GM21576 (cell line): ENCODE results near the gene MEOX2.

Experiments
- ATAC-seq: cut with Tn5 transposase; IDR thresholded peaks from one replicate; pipeline ENCODE4 v1.9.1; 2021; ENCODE audit warnings: mild to moderate bottlenecking, moderate library complexity; ENCODE audit not compliant: unreplicated experiment

The MEOX2 gene

DNA sequence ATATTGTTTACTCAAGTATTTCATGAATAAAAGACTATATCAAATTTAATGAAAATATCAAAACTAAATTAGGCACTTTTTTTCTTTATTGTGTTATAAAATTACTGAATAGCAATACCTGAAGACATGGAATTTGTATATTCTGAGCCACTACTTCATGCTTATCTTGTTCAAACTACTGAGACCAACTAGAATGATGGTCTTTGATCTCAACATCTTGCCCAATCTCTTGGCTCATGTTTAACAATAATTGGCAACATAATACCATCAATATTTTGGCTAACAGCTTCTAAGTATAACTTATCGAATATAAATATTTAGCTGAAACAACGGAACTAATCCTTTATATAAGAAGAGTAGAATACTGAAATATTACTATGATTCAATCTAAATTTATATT is 68.2 kb downstream of the MEOX2 start:
- no peak for ATAC-seq

- ATAC-seq = no peak
Observed at GRCh38 chr7:15612205-15612604, 74.3 kb downstream of the MEOX2 start.

DNA sequence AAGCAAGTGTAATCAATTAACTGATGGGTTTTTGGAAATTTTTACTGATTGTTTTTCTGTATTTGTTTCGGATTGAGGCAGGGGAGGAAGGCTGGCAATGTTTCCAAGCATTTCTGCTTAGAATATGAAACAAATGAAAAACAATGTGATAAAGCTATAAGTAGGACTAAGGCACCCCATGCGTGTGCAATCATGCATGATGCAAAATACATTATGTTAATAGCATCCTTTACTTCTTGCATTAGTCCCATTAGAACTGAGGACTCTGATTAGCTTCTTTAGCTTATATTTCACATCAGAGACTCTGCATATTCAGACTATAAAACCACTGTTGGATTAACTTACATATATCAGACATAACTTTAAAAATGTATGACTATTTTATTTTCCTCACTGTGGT is 76.0 kb downstream of the MEOX2 start:
- no peak for ATAC-seq

- no peak for ATAC-seq
Observed at GRCh38 chr7:15609287-15609686, 77.2 kb downstream of the MEOX2 start.

- ATAC-seq = no peak
Observed at GRCh38 chr7:15607529-15608210, 78.8 kb downstream of the MEOX2 start.

GRCh38 chr7:15606561-15606960 is 79.9 kb downstream of the MEOX2 start:
- no peak for ATAC-seq

DNA sequence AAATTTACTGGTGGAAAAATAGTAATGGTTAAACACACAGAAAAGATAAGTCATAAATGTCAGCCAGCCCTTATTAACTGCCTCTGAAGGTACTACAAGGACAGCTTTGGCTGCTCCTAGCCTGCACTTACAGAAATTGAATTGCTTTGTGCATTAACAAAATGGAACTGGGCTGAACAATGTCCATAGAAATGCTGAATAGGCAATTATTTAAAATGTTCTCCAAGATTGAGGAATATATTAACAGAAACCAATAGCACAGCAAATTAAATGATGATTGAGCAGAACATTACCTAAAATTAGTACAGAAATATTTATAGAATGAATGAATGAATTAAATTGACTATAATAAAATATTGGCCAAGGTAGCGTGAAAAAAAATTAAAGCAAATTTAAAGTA is 82.3 kb downstream of the MEOX2 start:
- no peak for ATAC-seq

DNA sequence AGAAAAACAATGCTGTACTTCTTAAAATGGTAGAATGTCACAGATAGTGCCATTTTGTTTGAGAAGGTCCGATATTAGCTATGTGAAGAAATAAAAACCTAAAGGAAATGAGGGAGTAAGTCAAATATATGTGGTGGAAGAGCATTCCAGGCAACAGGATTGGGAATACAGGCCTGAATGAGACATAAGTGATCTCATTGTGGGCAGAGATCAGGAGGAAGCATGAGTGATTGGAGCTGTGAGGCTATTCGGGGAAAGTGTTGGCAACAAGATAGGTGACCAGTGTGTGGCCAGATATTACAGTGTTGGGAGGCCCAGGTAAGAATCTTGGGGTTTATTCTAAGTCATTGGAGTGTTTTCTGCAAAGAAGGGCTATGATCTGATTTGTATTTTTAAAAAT is 83.4 kb downstream of the MEOX2 start:
- ATAC-seq = no peak

DNA sequence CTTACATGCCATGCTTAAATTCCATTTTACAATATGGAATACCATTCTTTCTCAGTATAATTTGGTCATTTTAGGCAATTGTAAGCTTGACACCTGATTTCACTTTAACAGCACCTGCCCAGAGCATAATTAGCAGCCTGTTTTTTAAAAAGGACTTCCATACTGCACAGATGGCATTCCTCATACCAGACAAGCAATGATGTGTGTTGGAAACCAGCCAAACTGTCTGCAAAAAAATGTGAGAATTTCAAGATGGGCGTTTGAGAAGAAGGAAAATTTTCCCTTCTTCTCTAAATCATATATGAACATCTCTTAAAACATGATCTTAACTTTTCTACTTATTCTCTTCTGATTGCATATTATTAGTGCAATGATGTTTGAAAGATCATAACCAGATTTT is 84.2 kb downstream of the MEOX2 start:
- ATAC-seq = no peak

GRCh38 chr7:15601175-15601574 is 85.3 kb downstream of the MEOX2 start:
- no peak for ATAC-seq

DNA sequence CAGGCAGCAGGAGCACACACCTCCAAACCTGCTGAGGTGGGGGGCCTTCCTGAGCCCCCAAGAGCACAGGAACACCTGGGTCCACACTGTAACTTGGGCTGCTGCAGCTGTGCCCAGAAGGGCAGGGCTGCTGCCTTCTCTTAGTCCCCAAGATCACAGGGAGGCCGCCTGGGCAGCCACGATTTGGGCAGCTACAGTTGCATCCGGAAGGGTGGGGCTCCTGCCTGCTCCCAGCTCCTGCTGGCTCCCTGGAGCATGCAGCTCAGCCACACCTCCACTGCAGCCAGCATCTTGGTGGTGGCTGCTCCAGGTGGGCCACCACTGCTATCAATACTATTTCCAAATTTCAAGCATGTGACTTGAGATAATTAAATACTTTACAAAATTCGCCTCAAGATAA is 86.2 kb downstream of the MEOX2 start:
- no peak for ATAC-seq

- no peak for ATAC-seq
Observed at GRCh38 chr7:15594461-15594860, 92.0 kb downstream of the MEOX2 start.

DNA sequence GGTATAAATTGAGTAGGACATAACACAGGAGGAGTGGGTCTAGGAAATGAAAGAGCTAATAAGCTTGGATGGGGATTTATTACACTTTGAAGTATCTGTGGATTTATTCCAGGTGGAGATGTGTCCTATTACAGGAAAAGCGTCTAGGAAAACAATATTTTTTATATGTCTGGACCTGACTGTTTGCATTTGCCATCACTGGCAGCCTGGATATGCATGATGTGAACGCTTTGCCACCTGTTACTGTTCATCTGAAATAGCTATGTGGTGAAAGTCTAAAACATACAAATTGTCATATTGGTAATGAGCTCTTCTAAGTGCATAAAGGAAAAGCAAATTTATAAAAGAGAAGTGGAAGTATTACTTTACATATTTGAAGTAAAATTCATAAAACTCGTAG is 93.1 kb downstream of the MEOX2 start:
- ATAC-seq = no peak

DNA sequence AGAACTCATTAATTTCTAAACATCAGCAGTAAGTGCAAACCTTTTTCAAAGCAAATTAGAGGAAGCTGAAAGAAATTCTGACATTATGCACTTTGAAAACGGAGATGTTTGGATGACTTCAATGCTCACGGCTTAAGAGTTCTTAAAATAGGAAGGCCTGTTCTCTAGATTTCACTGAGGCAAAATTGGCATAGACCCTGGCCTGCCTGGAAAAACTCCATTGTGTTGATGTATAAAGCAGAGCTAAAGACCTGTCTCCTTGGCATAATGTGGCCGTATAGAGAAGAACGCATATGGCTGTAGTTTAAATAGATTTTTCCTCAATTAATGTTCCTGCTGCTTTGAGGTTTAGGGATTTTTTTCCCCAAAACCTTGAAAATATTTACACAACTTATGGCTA is 100.2 kb downstream of the MEOX2 start:
- no peak for ATAC-seq

- no peak for ATAC-seq
Observed at GRCh38 chr7:15584575-15584974, 101.9 kb downstream of the MEOX2 start.

DNA sequence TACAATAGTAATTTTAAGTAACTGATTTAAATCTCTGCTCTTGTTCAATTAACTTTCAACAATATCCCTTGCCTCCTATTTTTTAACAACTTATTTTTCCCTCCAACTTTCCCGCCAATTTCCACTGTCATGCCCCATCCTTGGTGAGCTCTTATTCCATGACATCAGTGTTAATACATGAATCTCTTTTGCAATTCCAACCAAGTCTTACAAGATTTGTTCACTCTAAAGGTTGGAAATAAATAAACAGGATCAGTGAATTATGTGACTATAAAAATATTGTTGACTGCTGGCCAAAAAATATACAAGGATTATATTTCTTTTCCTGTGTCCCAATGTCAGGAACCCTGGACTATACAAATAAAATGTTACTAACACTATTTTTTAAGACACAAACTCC is 103.7 kb downstream of the MEOX2 start:
- ATAC-seq = no peak

DNA sequence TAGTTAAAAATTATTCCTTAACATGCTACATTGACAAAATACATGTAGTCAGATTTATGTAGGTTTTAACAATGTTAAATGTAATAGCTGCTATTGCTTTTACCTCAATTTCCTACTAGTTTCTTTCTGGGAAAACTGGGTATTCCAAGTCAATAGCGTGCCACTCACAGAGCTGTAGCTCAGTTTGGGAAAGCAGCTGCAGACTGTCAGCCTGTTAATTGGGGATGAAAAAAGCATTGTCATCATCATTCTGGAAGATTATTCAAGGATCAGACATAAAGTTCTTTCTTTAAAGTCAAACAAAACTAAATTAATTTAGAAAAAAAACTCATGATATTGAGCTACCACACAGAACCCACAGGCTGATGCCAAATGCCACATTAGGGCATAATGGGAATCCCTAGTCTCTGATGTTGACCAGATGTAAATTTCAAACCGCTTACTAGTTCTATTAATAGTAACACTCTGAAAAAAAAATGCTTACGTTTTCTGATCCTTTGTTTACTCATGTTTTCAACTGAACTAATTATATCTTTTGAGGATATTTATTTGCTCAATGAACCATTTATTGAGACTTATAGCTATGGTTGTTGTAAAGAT is 105.0 kb downstream of the MEOX2 start:
- ATAC-seq = no peak

- no peak for ATAC-seq
Observed at GRCh38 chr7:15580604-15581351, 105.7 kb downstream of the MEOX2 start.

DNA sequence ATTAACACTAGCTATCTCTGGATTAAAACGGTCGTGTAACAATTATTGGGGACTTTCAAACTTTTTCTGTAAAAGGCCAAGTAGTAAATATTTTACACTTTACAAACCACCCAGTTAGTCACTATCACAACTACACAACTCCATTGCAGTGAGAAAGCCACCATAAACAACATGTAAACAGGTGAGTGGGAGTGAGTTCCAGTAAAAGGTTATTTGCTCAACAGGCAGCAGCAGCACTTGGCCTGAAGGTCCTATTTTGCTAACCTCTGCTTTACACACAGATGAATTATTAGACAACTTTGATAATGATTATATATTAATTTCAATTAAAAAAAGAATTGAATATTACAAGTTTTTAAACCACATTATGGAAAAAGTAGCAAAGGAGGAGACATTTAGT is 108.9 kb downstream of the MEOX2 start:
- no peak for ATAC-seq

GRCh38 chr7:15571301-15571878 is 115.1 kb downstream of the MEOX2 start:
- no peak for ATAC-seq

DNA sequence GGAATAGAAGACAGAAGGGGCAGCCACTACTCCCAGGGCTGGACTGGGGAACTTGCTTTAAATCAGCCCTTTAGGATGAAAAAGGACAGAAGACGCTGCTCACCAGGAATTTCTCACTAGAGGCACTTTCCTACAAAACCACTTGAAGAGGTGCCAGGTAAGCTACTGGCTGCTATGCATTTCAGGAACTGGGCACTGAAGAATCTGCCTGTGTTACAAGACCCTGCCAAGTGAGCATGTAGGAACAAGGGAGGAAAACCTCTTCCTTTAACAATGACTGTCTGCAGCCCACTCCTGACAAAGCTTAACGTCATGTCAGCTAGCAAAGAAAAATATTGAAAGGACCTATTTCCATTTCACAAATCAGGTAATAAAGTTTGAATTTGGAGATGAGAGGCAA is 118.8 kb downstream of the MEOX2 start:
- no peak for ATAC-seq

GRCh38 chr7:15567036-15567435 is 119.4 kb downstream of the MEOX2 start:
- ATAC-seq = no peak
